ENCODE measurements around the gene SELENOF. TPM values are rescaled to one million over a fixed set of nuclear protein-coding genes. Genes with fewer than 3 reads are reported as not detected.

Gene SELENOF
- total RNA-seq, 2 donors from 2014 or later: 137 to 175 TPM

DNA sequence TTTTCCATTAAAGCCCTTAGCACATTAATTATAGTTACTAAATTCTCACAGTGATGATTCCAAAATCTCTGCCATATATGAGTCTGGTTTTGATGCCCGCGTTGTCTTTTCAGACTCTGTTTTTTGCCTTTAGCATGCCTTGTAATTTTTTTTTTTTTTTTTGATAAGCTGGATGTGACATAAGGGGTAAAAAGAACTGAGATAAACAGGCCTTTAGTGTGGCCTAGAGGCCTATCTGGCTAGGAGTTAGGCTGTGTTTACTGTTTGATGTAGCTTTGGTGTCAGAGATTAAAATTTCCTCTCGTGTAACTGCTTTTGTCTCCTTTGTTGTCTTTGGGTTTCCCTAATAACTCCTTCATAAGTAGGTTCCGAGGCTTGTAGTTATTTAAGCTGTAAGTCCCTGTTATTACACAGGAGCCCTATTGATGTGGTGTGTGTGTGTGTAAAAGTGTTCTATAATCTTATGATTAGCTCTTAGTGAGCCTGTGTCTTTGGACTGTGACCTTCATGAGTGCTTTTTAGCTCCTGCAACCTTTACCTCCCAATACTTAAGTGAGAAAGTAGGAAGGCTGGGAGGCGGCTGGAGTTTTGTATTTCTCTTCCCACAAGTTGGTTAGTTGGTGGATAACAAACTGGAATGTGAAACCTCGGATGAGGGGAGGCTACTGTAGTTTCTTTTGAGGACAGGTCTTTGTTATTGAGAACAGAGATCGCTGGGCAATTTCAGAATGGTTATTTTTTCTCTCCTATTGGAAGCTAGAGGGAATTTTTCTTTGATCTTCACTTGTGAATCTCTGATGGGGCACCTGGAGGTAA is 19.8 kb upstream of the SELENOF start:
- no peaks in the 10 kb centered on the region for H3K27me3 ChIP-seq (replicated peaks; ENCODE audit: insufficient read depth)
- no peak for DNase-seq (ENCODE audit: low spot score)
- no peak overlapping the region for H3K4me3 ChIP-seq
- H3K9me3 ChIP-seq: no peaks in the 10 kb centered on the region
- no peaks in the 10 kb centered on the region for H3K36me3 ChIP-seq
- no peaks in the 10 kb centered on the region for H3K4me1 ChIP-seq (replicated peaks)
- no peak overlapping the region for H3K27ac ChIP-seq
- WGBS: 75% methylated on average over 7 of the region's 7 CpGs
- intact Hi-C loops (cut with DNase I): no loop called here
- no peak for TF ChIP-seq POLR2A (IDR thresholded peaks at IDR 0.05)
- no peak for TF ChIP-seq POLR2AphosphoS5 (IDR thresholded peaks at IDR 0.05)
- no peak for TF ChIP-seq CTCF (IDR thresholded peaks at IDR 0.05)

DNA sequence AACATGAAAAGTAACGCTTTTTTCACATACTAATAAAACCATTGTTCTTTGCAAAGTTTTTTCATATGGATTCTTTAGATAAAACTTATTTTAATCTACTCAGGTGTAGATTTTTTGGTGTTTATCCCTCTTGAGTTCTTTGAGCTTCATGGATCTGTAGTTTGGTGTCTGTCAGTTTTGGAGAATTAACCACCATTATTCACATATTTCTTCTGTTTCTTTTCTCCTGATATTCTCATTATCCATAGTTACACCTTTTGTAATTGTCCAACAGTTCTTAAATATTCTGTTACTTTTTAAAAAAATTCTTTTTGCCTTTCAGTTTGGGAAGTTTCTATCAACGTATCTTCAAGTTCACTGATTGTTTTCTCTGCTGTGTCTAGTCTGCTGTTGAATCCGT is 19.1 kb upstream of the SELENOF start:
- no peak for DNase-seq (ENCODE audit: low spot score)
- WGBS: 96% methylated on average over 3 of the region's 3 CpGs

GRCh38 chr1:86928819-86929218 is 14.9 kb upstream of the SELENOF start:
- intact Hi-C loops (cut with DNase I): no loop called here

More for the DNA sequence above, 19.1 kb upstream of the SELENOF start:
- H3K36me3 ChIP-seq: no peaks in the 10 kb centered on the region
- no peak overlapping the region for H3K27ac ChIP-seq
- H3K4me3 ChIP-seq: no peak overlapping the region
- no peaks in the 10 kb centered on the region for H3K9me3 ChIP-seq
- no peak for TF ChIP-seq CTCF (IDR thresholded peaks at IDR 0.05)
- TF ChIP-seq POLR2AphosphoS5 (IDR thresholded peaks at IDR 0.05): no peak
- no peak for TF ChIP-seq POLR2A (IDR thresholded peaks at IDR 0.05)
- no peaks in the 10 kb centered on the region for H3K27me3 ChIP-seq (replicated peaks; ENCODE audit: insufficient read depth)
- H3K4me1 ChIP-seq (replicated peaks): no peaks in the 10 kb centered on the region
- intact Hi-C loops (cut with DNase I): no loop called here

DNA sequence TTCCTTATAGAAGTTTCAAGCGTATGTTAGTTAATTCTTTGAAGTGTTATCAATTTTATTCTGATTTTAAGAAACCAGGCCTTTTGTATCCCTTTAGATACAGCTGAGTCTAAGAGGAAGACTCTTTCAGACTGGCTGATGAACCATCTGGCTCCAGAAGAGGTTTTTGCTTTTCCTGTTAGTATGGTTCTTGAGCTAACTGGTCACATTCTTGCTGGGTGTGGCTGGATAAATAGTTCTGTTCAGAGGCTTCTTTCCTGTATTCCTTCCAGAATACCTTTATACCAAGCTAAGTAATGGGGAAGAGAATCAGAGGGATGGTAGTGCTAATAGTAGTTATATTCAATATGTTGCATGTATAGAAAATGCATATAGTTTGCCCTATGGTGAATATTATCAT is 13.0 kb upstream of the SELENOF start:
- TF ChIP-seq POLR2AphosphoS5 (IDR thresholded peaks at IDR 0.05) (peak; percentile 53), POLR2A (IDR thresholded peaks at IDR 0.05) (no peak)
- no peak overlapping the region for H3K4me3 ChIP-seq
- H3K36me3 ChIP-seq: no peaks in the 10 kb centered on the region
- H3K4me1 ChIP-seq (replicated peaks): no peaks in the 10 kb centered on the region
- no peak for DNase-seq (ENCODE audit: low spot score)
- H3K9me3 ChIP-seq: no peaks in the 10 kb centered on the region
- no peak overlapping the region for H3K27ac ChIP-seq
- H3K27me3 ChIP-seq (replicated peaks; ENCODE audit: insufficient read depth): no peaks in the 10 kb centered on the region
- intact Hi-C loops (cut with DNase I): no loop called here
- 100% methylated on average over 1 of the region's 1 CpG for WGBS

More at GRCh38 chr1:86928819-86929218, 14.9 kb upstream of the SELENOF start:
- WGBS: 65% methylated on average over 1 of the region's 1 CpG
- H3K9me3 ChIP-seq: no peaks in the 10 kb centered on the region
- no peaks in the 10 kb centered on the region for H3K4me1 ChIP-seq (replicated peaks)
- H3K36me3 ChIP-seq: no peaks in the 10 kb centered on the region
- DNase-seq (ENCODE audit: low spot score): no peak
- no peaks in the 10 kb centered on the region for H3K27me3 ChIP-seq (replicated peaks; ENCODE audit: insufficient read depth)
- H3K27ac ChIP-seq: no peak overlapping the region
- TF ChIP-seq POLR2AphosphoS5 (IDR thresholded peaks at IDR 0.05): no peak
- no peak for TF ChIP-seq CTCF (IDR thresholded peaks at IDR 0.05)
- no peak for TF ChIP-seq POLR2A (IDR thresholded peaks at IDR 0.05)
- no peak overlapping the region for H3K4me3 ChIP-seq

DNA sequence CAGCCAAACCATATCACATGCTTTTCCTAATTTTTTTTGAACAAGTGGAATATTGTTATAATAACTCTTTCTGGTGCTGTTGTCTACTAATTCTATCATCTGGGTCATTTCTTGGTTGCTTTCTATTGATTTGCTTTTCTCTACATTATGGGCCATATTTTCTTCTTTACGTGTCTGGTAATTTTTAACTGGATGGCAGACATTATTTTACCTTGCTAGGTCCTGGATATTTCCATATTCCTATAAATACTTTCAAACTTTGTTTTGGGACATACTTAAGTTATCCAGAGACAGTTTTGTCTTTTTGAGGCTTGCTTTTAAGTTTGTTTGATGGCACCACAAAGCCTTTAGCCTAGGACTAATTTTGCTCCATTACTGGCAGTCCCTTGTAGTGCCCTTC is 11.8 kb upstream of the SELENOF start:
- Histone ChIP-seq H3K4me1 (replicated peaks) (no peaks in the 10 kb centered on the region), H3K27ac (no peak overlapping the region), H3K27me3 (replicated peaks; ENCODE audit: insufficient read depth) (no peaks in the 10 kb centered on the region), H3K36me3 (no peaks in the 10 kb centered on the region), H3K4me3 (no peak overlapping the region), H3K9me3 (no peaks in the 10 kb centered on the region)
- no peak for DNase-seq (ENCODE audit: low spot score)
- WGBS: 94% methylated on average over 1 of the region's 1 CpG
- intact Hi-C loops (cut with DNase I): no loop called here
- TF ChIP-seq POLR2A (IDR thresholded peaks at IDR 0.05): no peak
- TF ChIP-seq POLR2AphosphoS5 (IDR thresholded peaks at IDR 0.05): no peak
- TF ChIP-seq CTCF (IDR thresholded peaks at IDR 0.05): no peak
